Esophagus muscularis mucosa (tissue), 4 donors: Measurements from ENCODE around the gene IFIT5.

ENCODE experiments used
- CTCF ChIP-seq, 3 experiments: fragments of 200-600 bp in 2 of 3; fragments of 450-650 bp in 1 of 3; sonication (generic) in 2 of 3; IDR thresholded peaks; one replicate each; pipeline ENCODE4 v1.5.1; 2017 to 2019; ENCODE audit warnings: antibody characterized with exemption in 3 of 3, mild to moderate bottlenecking in 2 of 3, moderate library complexity in 1 of 3
- EP300 ChIP-seq: sonication (generic); formaldehyde crosslinking; IDR thresholded peaks from one replicate; pipeline ENCODE4 v1.6.1; 2017; ENCODE audit warnings: antibody characterized with exemption
- POLR2A ChIP-seq: fragments of 450-650 bp; IDR thresholded peaks from one replicate; pipeline ENCODE4 v1.6.1; 2017; ENCODE audit warnings: antibody characterized with exemption, moderate library complexity, mild to moderate bottlenecking, low read depth
- POLR2AphosphoS5 ChIP-seq, 2 donors: sonication (generic); formaldehyde crosslinking; IDR thresholded peaks; one replicate each; pipeline ENCODE4 v1.6.1; 2017; ENCODE audit warnings: antibody characterized with exemption in 2 of 2

- TF ChIP-seq CTCF (IDR thresholded peaks at IDR 0.05), result no peak
- no peak for TF ChIP-seq EP300
- no peak for TF ChIP-seq POLR2A
- no peak for TF ChIP-seq POLR2AphosphoS5 (IDR thresholded peaks at IDR 0.05)
These were observed 31.6 kb upstream of the IFIT5 start for GRCh38 chr10:89382757-89383156.
